ENCODE results near the gene TBL3.

Gene TBL3

GRCh38 chr16:2030036-2030435, 58.2 kb downstream of the TBL3 start:
- no peak for TF ChIP-seq CTCF (IDR thresholded peaks at IDR 0.05)
- Histone ChIP-seq H3K4me3 (peak overlapping the region; percentile 91), H3K27ac (peak overlapping the region in 1 of 2 donors; percentile 45)
- no peak for DNase-seq (ENCODE audit: low spot score)

GRCh38 chr16:2031081-2031577, 59.3 kb downstream of the TBL3 start:
- TF ChIP-seq CTCF (IDR thresholded peaks at IDR 0.05), result no peak
- H3K4me3 ChIP-seq, result no peak overlapping the region
- DNase-seq (ENCODE audit: low spot score), result no peak
- peak overlapping the region in 1 of 2 donors; percentile 68 for H3K27ac ChIP-seq

Data from coronary artery (tissue), 2 donors.